ENCODE data around the gene WASF3.

WASF3 gene

DNA sequence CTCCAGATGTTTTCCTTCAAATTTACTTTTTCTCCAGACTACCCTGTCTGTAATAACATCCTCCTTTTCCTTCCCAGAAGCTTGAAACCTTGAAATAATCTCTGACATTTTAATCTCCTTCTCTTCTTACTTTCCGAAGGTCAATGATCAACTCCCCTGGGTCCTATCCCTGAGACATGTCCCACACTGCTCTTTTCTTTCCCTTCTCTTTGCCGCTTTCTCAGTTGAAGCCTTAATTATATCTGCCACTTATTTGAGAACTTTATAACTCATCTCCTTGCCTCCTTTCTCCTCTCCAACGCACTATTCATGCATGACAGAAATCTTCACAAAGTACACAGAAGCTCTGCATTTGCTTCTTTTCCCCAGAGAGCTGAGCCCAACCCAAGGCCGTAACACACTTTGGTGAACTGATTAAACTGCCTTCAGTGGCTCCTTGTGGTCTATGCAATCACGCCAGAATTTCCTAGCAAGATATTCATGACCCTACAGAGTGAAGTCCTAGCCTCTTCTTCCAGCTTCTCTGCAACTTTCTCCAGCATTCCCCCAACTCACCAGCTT is 9.2 kb upstream of the WASF3 start:
- DNase-seq, result no peak

- no peak for DNase-seq
Observed at GRCh38 chr13:26549713-26550112, 7.8 kb upstream of the WASF3 start.

- DNase-seq, result no peak
Observed at GRCh38 chr13:26551255-26551860, 6.1 kb upstream of the WASF3 start.

GRCh38 chr13:26555413-26555812 is 2.1 kb upstream of the WASF3 start:
- no peak for DNase-seq

DNA sequence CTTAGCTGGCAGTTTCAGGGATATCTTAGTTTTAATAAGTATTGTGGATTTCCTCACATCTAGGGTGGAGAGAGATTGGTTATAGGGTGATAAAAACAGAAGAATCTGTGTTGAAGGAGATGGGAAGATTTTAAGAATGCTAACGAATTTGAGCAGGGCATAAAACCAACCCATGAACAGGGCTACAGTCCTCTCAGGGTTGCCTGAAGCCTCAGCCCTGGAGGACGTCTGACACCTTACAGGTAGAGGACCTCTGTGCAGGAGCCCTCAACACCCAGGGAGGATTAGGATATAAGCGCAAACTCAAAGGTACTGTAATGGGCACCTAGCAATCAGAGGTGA is 461 bp upstream of the WASF3 start:
- DNase-seq, result no peak

GRCh38 chr13:26558074-26558805 is 757 bp downstream of the WASF3 start:
- DNase-seq, result no peak

GRCh38 chr13:26558987-26559386 is 1.5 kb downstream of the WASF3 start:
- DNase-seq, result no peak

DNA sequence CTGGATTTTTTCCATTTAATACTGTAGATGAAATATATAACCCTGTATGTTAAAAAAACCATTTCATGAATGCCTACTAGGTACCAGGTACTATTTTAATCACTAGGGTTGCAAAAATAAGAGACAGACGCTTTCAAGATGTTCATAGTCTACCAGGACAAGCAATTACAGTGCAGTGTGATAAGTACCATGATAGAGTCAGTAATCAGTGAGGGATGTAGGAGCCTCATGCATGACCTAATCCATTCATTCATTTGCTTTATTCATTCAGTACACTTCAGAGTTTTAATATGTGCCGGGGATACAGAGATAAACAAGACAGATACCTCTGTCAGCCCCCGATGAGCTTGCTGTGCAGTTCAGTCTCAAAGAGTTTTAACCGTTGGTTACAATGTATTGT is 3.0 kb downstream of the WASF3 start:
- DNase-seq, result no peak

- DNase-seq, result no peak
Observed at GRCh38 chr13:26561067-26561466, 3.6 kb downstream of the WASF3 start.

DNA sequence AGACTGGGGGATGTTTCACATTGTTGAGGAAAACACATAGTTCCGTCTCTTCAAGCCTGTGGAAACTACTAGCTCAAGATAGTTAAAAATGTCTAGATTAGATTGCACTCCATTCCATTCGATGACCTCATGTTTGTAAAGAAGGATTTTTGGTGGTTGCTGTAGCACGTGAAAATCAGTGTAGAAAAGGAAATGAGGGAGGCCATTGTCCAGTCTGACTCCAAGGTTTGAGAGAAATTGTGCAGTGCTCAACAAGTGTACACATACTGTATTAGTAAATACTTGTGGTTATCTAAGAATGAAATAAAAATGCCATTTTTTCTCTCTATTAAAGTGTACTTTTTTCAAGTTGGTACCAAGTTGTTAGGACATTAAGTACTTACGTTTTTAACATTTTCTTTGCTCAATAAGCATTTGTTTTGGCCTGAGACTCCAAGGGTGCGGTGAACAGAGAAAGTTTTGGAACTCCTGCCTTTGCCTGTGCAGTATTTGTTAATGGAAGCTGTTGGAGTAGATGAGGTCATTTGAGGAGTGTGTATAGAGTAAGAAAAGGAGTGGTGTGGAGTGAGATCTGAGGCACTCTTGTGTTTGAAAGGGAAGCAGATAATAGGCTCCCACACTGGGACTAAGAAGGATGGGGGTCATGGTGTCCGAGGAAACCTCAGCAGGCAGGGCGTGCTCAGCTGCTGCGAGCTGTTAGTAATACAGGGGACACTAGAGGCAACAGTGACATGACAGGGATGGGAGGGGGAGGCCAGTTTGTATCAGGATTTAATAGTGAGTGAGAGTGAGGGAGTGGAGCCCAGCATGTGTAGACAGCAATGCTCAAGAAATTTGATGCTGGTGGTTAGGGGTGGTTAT is 4.4 kb downstream of the WASF3 start:
- no peak for DNase-seq

DNA sequence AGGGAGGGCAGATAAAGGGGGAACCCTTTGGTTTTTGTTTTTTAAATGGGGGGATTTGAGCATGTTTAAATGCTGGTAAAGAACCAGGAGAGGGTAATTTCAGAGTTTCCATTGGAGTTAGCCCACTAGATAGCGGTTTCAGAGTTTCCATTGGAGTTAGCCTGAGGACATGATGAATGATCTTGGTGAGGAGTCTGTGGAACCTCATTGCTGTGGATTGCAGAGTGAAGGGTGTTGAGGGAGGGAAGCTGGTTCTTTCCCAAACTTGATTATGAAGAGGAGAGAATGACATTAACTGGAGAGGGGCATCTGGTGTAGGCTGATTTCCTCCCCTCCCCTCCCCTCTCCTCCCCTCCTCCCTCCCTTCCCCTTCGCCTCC is 5.0 kb downstream of the WASF3 start:
- DNase-seq, result no peak

DNA sequence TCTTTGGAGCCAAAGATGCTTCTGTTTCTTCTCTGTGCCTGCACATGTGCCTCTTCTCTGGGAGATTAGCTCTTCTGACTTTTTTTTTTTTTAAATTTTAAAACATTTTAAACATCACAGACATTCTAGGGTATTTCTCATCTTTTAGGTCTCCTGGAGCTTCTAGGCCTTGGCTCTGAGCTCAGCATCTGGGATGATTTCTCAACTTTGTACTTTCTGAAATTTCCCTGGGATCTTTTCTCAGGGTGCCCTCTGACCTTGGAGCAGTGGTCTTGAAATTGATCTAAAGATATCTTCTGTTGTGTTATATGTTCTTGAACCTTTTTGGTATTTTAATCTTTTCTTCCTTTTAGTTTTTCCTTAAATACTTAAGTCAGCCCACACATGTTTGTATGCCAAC is 6.2 kb downstream of the WASF3 start:
- DNase-seq, result no peak

- no peak for DNase-seq
Observed at GRCh38 chr13:26568132-26568815, 10.8 kb downstream of the WASF3 start.

DNA sequence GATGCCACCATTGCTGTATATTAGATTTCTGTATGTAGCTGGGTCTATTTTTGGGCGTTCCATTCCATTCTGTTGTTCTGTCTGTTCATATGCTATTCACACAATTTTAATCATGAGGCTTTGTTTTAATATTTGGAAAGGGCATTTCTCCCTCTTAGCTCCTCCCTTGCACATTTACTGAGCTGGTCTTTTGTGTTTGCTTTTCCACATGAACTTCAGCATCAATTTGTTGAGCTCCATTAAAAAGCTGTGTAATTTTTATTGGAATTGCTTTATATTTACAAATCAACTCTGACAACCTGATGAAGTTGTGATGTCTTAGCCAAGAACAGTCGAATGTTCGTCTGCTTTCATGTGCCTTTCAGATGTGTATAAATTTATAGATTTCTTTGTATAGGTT is 14.0 kb downstream of the WASF3 start:
- no peak for DNase-seq

DNA sequence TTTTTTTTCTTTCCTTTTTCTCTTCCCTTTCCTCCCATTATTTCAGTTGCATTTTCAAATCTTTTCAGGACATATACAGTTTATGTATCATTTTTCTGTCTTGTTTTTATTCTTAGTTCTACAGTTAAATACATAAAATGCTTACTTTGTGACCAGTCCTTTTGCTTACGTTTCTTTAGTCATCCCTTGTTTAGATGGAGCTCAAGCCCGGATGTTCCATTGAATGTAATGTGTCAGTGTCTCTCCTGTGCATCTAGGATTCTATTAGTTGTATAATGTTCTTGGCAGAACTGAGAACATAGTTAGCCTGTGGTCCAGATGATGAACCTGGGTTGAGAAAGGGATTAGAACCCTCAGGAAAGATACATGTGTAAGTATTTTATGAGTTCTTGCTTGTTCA is 17.8 kb downstream of the WASF3 start:
- no peak for DNase-seq

GRCh38 chr13:26579580-26579979 is 22.1 kb downstream of the WASF3 start:
- no peak for DNase-seq

- DNase-seq, result no peak
Observed at GRCh38 chr13:26583662-26584061, 26.2 kb downstream of the WASF3 start.

- DNase-seq, result no peak
Observed at GRCh38 chr13:26584713-26585112, 27.2 kb downstream of the WASF3 start.

GRCh38 chr13:26585136-26585535 is 27.7 kb downstream of the WASF3 start:
- no peak for DNase-seq

- no peak for DNase-seq
Observed at GRCh38 chr13:26587251-26587650, 29.8 kb downstream of the WASF3 start.

DNA sequence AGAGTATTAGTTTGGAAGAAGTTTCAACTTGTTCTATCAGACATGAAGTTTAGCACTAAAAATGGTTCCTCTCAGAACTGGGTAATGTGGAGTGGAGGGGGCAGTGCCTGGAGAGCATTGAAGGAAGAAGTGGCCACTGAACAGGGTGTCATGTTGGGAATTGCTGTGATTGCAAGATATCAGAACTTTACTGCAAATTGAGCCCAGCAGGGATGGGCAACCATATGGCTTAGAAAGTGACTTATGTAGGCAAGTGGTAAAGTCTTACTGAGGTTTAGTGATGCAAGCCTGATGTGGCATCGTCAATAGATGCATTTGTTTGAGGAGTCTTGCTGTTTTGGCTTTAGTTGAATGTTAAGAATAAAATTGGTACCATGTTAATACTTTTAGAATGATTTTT is 31.7 kb downstream of the WASF3 start:
- no peak for DNase-seq

DNA sequence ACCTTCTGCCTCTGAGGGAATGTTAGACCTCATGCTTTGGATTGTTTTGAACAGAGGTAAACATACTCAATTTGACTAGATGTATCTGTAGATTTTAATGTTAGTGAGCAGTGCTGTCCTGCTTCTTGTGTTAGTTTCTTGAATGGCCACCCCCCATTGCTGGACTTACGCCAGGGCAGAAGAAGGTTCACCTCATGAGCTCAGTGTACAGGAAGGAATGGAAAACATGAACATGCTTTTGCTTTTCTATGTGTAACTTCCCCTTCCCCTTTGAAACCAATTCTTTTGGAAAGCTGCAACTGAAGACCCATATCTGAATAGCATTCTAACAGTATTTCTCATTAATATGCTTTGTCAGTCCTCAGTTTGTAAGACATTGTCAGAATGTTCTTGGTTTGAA is 32.3 kb downstream of the WASF3 start:
- DNase-seq, result no peak

DNA sequence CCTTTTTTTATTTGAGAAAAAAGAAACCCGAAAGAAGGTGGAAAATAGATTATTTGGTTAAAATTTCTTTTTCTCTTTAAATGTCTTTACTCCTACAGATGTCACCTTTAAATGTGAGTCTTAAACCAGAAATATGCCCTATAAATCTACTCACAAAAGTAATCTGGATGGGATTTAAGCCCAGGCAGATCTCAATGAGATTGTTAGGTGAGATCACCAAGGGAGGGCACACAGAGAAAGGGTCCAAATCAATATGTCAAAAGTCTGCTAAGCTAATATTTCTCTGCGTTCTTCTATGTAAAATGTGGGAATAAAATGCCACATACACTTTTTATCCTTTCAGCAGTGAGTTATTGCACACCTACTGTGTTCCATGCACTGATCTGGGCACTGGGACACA is 32.9 kb downstream of the WASF3 start:
- DNase-seq, result no peak
